GM12878 (cell line): ENCODE data around the gene ILF2. TPM values are rescaled to one million over a fixed set of nuclear protein-coding genes. Genes with fewer than 3 reads are reported as not detected.

Source experiments
- ATAC-seq: fragments of 200-7000 bp; cut with Tn5 transposase; 3 replicates; pipeline ENCODE4 v1.9.1; 2020; ENCODE audit warnings: mild to moderate bottlenecking, moderate library complexity
- BruUV-seq: library from RNA; stranded (reverse); fragments of 400-500 nt; replicated peaks from 2 replicates; lab custom pipeline; 2021; lab: Mats Ljungman, UMichigan
- CTCF ChIA-PET: fragments of 300-600 bp; sonication (Branson Sonifier 250); formaldehyde crosslinking; extraction: SDS; loops from one replicate; lab custom pipeline; 2021; ENCODE audit warnings: inconsistent platforms; lab: Yijun Ruan, JAX
- POLR2A ChIA-PET: fragments of 350-600 bp; formaldehyde crosslinking; extraction: SDS; loops from one replicate; lab custom pipeline; 2021; ENCODE audit warnings: inconsistent platforms; lab: Charles Lee
- RAD21 ChIA-PET: fragments of 300-600 bp; sonication (Branson Sonifier 250); formaldehyde crosslinking; loops from one replicate; lab custom pipeline; 2023; ENCODE audit warnings: antibody characterized with exemption; ENCODE audit not compliant: unreplicated experiment; lab: Charles Lee
- SMC1A ChIA-PET: fragments of 300-600 bp; sonication (Branson Sonifier 250); formaldehyde crosslinking; loops from one replicate; lab custom pipeline; 2023; ENCODE audit not compliant: unreplicated experiment, uncharacterized antibody; lab: Charles Lee
- DNase-seq: peaks from one replicate; pipeline ENCODE4 v3.0.0-alpha.2; 2011; ENCODE audit warnings: low read depth, low spot score
- FAIRE-seq: peaks from 3 replicates; lab custom pipeline; 2011; peaks lifted over from hg19 to GRCh38; lab: Jason Lieb, UNC
- H2AFZ ChIP-seq: 2 replicates; pipeline ENCODE4 v1.6.0; 2011; ENCODE audit warnings: low read depth, low read length, control low read depth; ENCODE audit not compliant: control insufficient read depth
- H3K27ac ChIP-seq: 2 replicates; pipeline ENCODE4 v1.5.1; 2011; ENCODE audit warnings: control low read depth; ENCODE audit not compliant: control insufficient read depth, insufficient read depth
- H3K27me3 ChIP-seq, 2 experiments: replicated peaks in 1 of 2; 2 replicates each; pipeline versions ENCODE4 v1.6.0 to v1.6.1; 2011; ENCODE audit warnings: low read length in 1 of 2; ENCODE audit not compliant: control insufficient read depth in 2 of 2, insufficient read depth in 2 of 2
- H3K36me3 ChIP-seq, 2 experiments: 2 replicates each; pipeline ENCODE4 v1.5.1; 2011; ENCODE audit warnings: low read length in 1 of 2; ENCODE audit not compliant: control insufficient read depth in 2 of 2, insufficient read depth in 2 of 2
- H3K4me1 ChIP-seq: 2 replicates; pipeline ENCODE4 v1.6.1; 2011; ENCODE audit warnings: mild to moderate bottlenecking, low read length, moderate library complexity, mixed read lengths; ENCODE audit not compliant: control insufficient read depth, insufficient read depth
- H3K4me2 ChIP-seq: 2 replicates; pipeline ENCODE4 v1.6.0; 2011; ENCODE audit warnings: control low read depth; ENCODE audit not compliant: control insufficient read depth, insufficient read depth
- H3K4me3 ChIP-seq: fragments of 200-600 bp; sonication (generic); 2 replicates; pipeline ENCODE4 v1.5.1; 2016
- H3K79me2 ChIP-seq: 2 replicates; pipeline ENCODE4 v1.6.0; 2011; ENCODE audit warnings: low read length; ENCODE audit not compliant: control insufficient read depth, insufficient read depth
- H3K9ac ChIP-seq: 2 replicates; pipeline ENCODE4 v1.8.0; 2011; ENCODE audit warnings: low read length, control low read depth, mixed read lengths; ENCODE audit not compliant: control insufficient read depth, insufficient read depth
- H3K9me3 ChIP-seq: replicated peaks from 3 replicates; pipeline ENCODE4 v1.5.1; 2011; ENCODE audit warnings: mild to moderate bottlenecking, low read length; ENCODE audit not compliant: control insufficient read depth, insufficient read depth
- H4K20me1 ChIP-seq: 2 replicates; pipeline ENCODE4 v1.6.0; 2011; ENCODE audit not compliant: control insufficient read depth, insufficient read depth
- SIN3A ChIP-seq: IDR thresholded peaks from 2 replicates; pipeline ENCODE4 v1.6.1; 2012; ENCODE audit warnings: low read depth, low read length, improper control_type of control experiment
- WGBS: methylation state at CpG from one replicate; pipeline ENCODE4 v1.1.6; 2016; ENCODE audit warnings: low lambda C conversion rate; ENCODE audit not compliant: insufficient replicate concordance, insufficient coverage; ENCODE audit errors: missing lambda C conversion rate; 5-methylcytosine and 5-hydroxymethylcytosine counted together
- in situ Hi-C: fragments of 300-500 bp; cut with MboI; formaldehyde crosslinking; loops from 9 replicates; pipeline ENCODE4 v1.14.3; 2018; ENCODE audit warnings: mixed read lengths
- intact Hi-C: fragments of 100-400 bp; cut with micrococcal nuclease; formaldehyde crosslinking; loops from one replicate; pipeline ENCODE4 v1.14.2; 2022; ENCODE audit not compliant: unreplicated experiment
- polyA plus RNA-seq, 11 experiments: library from polyadenylated mRNA; depleted of rRNA in 4 of 11; unstranded in 6 of 11; stranded (reverse) in 5 of 11; fragments of >200 nt; fragmentation: Nextera tagmentation in 4 of 11; fragmentation: Illumina TruSeq in 1 of 11; extraction: Ambion mirVana in 4 of 11; extraction: Trizol in 1 of 11; gene quantifications; 1 replicate in 1 of 11; 2 replicates in 10 of 11; pipeline versions ENCODE4 v1.2.1 to v1.2.3, GENCODE V29; 2011 to 2016; ENCODE audit warnings: inconsistent platforms in 2 of 11, missing spikeins in 2 of 11, low read depth in 1 of 11
- total RNA-seq, 4 experiments: library from RNA; depleted of rRNA in 3 of 4; stranded (reverse); fragments of >200 nt in 3 of 4; fragmentation: Illumina TruSeq in 1 of 4; extraction: Trizol in 1 of 4; gene quantifications; 2 replicates each; pipeline versions ENCODE4 v1.2.1 to v1.2.3, GENCODE V29; 2013 to 2021
- TF ChIP-seq, protein P1 (sequence below): fragments of 450-650 bp; IDR thresholded peaks from 2 replicates; pipeline ENCODE4 v1.6.1; 2017; ENCODE audit warnings: mild to moderate bottlenecking, moderate library complexity

ILF2 gene
- total and polyA plus RNA-seq, 10 of the 15 experiments (the other 5 are each of a cell fraction or from before 2014, with no cell fraction given), result 261 to 520 (median 449) TPM

DNA sequence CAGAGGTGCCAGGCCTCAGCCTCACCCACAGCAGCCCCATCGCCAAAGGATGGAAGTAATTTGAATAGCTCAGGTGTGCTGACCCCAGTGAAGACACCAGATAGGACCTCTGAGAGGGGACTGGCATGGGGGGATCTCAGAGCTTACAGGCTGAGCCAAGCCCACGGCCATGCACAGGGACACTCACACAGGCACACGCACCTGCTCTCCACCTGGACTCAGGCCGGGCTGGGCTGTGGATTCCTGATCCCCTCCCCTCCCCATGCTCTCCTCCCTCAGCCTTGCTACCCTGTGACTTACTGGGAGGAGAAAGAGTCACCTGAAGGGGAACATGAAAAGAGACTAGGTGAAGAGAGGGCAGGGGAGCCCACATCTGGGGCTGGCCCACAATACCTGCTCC, 22.7 kb upstream of the ILF2 start:
- 37% methylated on average over 4 of the region's 4 CpGs for WGBS
- H3K9me3 ChIP-seq, result no peaks in the 10 kb centered on the region
- no peak overlapping the region for H2AFZ ChIP-seq
- peak; percentile 18; the same call in 1 of the 3 replicates for ATAC-seq
- H3K4me3 ChIP-seq, result no peak overlapping the region
- no peaks in the 10 kb centered on the region; a peak in 1 of 4 replicates for H3K27me3 ChIP-seq
- no peak overlapping the region for H3K27ac ChIP-seq
- POLR2A ChIA-PET, result no interaction called here
- H4K20me1 ChIP-seq, result no peaks in the 10 kb centered on the region
- peaks cover 4% of the 10 kb centered on the region for H3K4me1 ChIP-seq
- H3K36me3 ChIP-seq, result no peaks in the 10 kb centered on the region
- TF ChIP-seq SIN3A, result no peak
- TF ChIP-seq, protein P1, sequence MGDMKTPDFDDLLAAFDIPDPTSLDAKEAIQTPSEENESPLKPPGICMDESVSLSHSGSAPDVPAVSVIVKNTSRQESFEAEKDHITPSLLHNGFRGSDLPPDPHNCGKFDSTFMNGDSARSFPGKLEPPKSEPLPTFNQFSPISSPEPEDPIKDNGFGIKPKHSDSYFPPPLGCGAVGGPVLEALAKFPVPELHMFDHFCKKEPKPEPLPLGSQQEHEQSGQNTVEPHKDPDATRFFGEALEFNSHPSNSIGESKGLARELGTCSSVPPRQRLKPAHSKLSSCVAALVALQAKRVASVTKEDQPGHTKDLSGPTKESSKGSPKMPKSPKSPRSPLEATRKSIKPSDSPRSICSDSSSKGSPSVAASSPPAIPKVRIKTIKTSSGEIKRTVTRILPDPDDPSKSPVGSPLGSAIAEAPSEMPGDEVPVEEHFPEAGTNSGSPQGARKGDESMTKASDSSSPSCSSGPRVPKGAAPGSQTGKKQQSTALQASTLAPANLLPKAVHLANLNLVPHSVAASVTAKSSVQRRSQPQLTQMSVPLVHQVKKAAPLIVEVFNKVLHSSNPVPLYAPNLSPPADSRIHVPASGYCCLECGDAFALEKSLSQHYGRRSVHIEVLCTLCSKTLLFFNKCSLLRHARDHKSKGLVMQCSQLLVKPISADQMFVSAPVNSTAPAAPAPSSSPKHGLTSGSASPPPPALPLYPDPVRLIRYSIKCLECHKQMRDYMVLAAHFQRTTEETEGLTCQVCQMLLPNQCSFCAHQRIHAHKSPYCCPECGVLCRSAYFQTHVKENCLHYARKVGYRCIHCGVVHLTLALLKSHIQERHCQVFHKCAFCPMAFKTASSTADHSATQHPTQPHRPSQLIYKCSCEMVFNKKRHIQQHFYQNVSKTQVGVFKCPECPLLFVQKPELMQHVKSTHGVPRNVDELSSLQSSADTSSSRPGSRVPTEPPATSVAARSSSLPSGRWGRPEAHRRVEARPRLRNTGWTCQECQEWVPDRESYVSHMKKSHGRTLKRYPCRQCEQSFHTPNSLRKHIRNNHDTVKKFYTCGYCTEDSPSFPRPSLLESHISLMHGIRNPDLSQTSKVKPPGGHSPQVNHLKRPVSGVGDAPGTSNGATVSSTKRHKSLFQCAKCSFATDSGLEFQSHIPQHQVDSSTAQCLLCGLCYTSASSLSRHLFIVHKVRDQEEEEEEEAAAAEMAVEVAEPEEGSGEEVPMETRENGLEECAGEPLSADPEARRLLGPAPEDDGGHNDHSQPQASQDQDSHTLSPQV, result no peak
- TF ChIP-seq, all 136 proteins: peak for 0
- intact Hi-C loops, result no loop called here
- no TSS peak for BruUV-seq
- in situ Hi-C loops, result no loop called here
- ChIA-PET RAD21 (interaction anchor here (1.5 kb wide), 1 partner anchor 39 kb away, joined by 3 read pairs; no protein-coding TSS in a partner anchor), CTCF (interaction anchor here (1.1 to 1.2 kb wide), 2 partner anchors 16 to 41 kb away, joined by 3 read pairs; no protein-coding TSS in a partner anchor), SMC1A (no interaction called here)
- DNase-seq (no peak), FAIRE-seq (no peak)
- Histone ChIP-seq H3K79me2 (no peaks in the 10 kb centered on the region), H3K9ac (no peak overlapping the region), H3K4me2 (no peak overlapping the region)
